HG03558 (cell line): ENCODE data around the gene RALGPS2.

Experiments used
- ATAC-seq: cut with Tn5 transposase; IDR thresholded peaks from one replicate; pipeline ENCODE4 v1.9.1; 2021; ENCODE audit warnings: moderate number of reproducible peaks; ENCODE audit not compliant: unreplicated experiment; ENCODE audit errors: extremely low read depth

The RALGPS2 gene

DNA sequence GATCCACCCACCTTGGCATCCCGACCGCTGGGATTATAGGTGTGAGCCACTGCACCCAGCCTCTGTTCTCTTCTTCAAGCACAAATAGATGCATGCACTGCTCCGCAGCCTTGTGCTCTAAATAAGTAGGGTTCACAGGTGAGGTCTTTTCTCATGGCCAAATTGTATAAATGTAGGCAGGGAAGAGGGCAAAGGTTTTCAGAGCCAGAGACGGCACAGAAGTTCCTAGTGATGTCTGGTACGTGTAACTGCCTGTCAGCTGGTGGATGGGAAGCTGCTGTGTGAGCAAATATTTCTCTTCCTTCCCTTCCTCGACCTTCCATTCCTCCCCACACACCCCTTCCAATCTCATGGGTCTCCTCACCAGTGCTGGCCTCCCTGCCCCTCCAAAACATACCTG is 229.9 kb downstream of the RALGPS2 start:
- no peak for ATAC-seq

GRCh38 chr1:178955391-178955954 is 230.4 kb downstream of the RALGPS2 start:
- ATAC-seq: no peak

GRCh38 chr1:178958491-178958890 is 233.4 kb downstream of the RALGPS2 start:
- no peak for ATAC-seq

- no peak for ATAC-seq
Observed at GRCh38 chr1:178959543-178960460, 234.8 kb downstream of the RALGPS2 start.

GRCh38 chr1:178960482-178961240 is 235.6 kb downstream of the RALGPS2 start:
- ATAC-seq: no peak

DNA sequence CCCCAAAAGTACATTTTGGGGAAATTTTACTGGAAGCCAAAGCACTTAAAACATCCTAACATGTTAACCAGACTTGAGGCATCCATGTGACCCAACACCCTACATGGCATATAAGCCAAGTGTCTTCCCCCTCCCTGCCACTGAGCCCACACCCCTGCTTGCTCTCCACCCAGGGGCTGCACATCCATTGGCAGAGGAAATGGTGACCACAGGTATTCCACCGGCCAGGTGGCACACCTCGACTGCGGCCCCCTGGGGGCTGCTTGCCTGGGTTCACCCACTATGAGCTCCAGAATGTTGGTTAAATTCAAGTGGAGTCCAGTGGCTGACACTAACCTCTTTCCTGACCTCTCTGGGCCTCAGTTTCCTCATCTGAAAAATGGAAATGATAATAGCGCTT is 236.3 kb downstream of the RALGPS2 start:
- ATAC-seq: no peak

DNA sequence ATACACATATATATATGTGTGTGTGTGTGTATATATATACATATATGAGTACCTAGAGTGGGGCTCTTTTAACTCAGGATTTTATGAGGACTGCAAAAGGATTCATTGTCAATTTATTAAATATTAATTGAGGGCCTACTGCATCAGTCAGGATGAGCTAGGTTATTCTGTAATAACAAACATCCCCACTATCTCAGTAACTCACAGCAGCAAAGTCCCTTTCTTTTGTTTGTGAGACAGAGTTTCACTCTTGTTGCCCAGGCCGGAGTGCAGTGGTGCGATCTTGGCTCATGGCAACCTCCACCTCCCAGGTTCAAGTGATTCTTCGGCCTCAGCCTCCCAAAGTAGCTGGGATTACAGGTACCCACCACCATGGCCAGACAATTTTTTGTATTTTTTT is 236.8 kb downstream of the RALGPS2 start:
- ATAC-seq: no peak

- ATAC-seq: no peak
Observed at GRCh38 chr1:178962853-178963711, 238.0 kb downstream of the RALGPS2 start.

DNA sequence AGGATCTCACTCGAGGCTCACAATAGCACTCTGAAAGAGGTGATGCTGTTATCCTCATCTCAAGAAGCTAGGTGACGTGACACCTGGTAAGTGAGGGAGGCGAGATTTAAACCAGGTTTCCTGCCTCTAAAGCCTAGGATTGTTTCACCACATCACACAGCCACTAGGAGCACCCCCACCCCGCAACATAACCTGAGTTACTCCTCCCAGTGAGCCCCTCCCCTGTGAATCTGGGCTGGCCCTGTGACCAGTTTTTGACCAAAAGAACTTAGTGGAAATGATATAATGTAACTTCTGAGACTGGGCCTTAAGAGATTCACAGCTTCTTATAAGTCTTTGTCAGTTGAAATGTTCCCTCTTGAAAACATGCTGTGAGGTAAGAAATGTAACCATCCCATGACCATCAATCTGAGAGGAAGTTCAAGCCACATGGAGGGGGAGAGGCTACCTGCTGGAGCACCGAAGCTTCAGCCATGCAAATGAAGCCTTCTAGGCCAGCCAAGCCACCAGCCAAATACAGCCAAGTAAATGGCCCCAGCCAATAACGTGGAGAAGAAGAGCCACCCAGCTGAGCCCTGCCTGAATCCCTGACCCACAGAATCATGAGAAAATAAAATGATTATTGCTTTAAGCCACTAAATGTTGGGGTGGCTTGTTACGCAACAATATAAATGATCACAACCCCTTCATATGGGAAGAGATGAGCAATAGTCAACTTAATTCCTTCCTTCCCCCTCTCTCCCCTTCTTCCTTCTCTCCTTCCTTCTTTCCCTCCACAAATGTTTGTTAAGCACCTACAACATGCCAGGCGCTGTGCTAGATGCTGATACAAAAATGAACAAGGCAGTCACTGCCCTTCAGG is 239.7 kb downstream of the RALGPS2 start:
- ATAC-seq: no peak

GRCh38 chr1:178966312-178966711 is 241.3 kb downstream of the RALGPS2 start:
- no peak for ATAC-seq

GRCh38 chr1:178969226-178969987 is 244.4 kb downstream of the RALGPS2 start:
- no peak for ATAC-seq

GRCh38 chr1:178970184-178970583 is 245.1 kb downstream of the RALGPS2 start:
- ATAC-seq: no peak
